PFSK-1 (cell line): ENCODE results near the gene CCK.

Experiments
- FOXP2 ChIP-seq: optimal IDR thresholded peaks from 2 replicates; pipeline ENCODE3; 2011; ENCODE audit warnings: borderline replicate concordance, control low read depth, inconsistent platforms; ENCODE audit not compliant: insufficient read depth; ENCODE audit errors: extremely low read length, extremely low read depth
- POLR2AphosphoS5 ChIP-seq: IDR thresholded peaks from 2 replicates; pipeline ENCODE4 v1.6.1; 2012; ENCODE audit warnings: low read depth, mild to moderate bottlenecking, control low read depth, low read length, moderate library complexity
- SIN3A ChIP-seq: IDR thresholded peaks from 2 replicates; pipeline ENCODE4 v1.6.1; 2012; ENCODE audit warnings: mild to moderate bottlenecking, low read length, moderate library complexity, borderline replicate concordance; ENCODE audit not compliant: insufficient read depth
- TAF1 ChIP-seq: IDR thresholded peaks from 2 replicates; pipeline ENCODE4 v1.6.1; 2012; ENCODE audit warnings: low read length, control low read depth, borderline replicate concordance; ENCODE audit not compliant: insufficient read depth
- TF ChIP-seq, protein P1 (sequence below), 2 experiments: IDR thresholded peaks; 2 replicates each; pipeline versions ENCODE4 v1.6.1 to v1.8.0; 2011 to 2012; ENCODE audit warnings: low read depth in 2 of 2, low read length in 2 of 2, control low read depth in 1 of 2, inconsistent platforms in 1 of 2, mild to moderate bottlenecking in 1 of 2, moderate library complexity in 1 of 2; ENCODE audit not compliant: insufficient read depth in 1 of 2

CCK gene

DNA sequence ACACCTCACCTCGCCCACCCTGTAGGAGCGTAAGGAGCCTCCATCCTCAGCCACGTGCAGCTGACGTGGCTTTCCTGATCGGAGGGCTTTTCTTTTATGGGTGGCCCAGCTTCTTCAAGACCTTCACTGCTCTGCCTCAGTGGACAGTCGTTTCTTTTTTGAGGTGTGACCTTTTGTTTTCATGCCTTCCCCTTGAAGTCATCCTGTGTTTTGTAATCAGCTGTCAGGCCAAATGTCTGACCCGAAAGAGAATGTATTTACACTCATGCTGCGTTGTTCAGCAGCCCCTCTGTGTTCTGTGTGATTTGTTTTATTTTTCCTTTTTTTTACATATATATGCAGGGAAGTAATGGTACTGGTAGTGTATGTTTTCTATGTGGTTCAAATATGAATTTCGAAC is 41.8 kb downstream of the CCK start:
- TF ChIP-seq, protein P1, sequence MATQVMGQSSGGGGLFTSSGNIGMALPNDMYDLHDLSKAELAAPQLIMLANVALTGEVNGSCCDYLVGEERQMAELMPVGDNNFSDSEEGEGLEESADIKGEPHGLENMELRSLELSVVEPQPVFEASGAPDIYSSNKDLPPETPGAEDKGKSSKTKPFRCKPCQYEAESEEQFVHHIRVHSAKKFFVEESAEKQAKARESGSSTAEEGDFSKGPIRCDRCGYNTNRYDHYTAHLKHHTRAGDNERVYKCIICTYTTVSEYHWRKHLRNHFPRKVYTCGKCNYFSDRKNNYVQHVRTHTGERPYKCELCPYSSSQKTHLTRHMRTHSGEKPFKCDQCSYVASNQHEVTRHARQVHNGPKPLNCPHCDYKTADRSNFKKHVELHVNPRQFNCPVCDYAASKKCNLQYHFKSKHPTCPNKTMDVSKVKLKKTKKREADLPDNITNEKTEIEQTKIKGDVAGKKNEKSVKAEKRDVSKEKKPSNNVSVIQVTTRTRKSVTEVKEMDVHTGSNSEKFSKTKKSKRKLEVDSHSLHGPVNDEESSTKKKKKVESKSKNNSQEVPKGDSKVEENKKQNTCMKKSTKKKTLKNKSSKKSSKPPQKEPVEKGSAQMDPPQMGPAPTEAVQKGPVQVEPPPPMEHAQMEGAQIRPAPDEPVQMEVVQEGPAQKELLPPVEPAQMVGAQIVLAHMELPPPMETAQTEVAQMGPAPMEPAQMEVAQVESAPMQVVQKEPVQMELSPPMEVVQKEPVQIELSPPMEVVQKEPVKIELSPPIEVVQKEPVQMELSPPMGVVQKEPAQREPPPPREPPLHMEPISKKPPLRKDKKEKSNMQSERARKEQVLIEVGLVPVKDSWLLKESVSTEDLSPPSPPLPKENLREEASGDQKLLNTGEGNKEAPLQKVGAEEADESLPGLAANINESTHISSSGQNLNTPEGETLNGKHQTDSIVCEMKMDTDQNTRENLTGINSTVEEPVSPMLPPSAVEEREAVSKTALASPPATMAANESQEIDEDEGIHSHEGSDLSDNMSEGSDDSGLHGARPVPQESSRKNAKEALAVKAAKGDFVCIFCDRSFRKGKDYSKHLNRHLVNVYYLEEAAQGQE (IDR thresholded peaks at IDR 0.05; ENCODE audit: insufficient read depth in 1 of 2, low read depth in 2 of 2, low read length in 2 of 2), result no peak
- TF ChIP-seq SIN3A (no peak), FOXP2 (no peak), POLR2AphosphoS5 (no peak), TAF1 (no peak)

DNA sequence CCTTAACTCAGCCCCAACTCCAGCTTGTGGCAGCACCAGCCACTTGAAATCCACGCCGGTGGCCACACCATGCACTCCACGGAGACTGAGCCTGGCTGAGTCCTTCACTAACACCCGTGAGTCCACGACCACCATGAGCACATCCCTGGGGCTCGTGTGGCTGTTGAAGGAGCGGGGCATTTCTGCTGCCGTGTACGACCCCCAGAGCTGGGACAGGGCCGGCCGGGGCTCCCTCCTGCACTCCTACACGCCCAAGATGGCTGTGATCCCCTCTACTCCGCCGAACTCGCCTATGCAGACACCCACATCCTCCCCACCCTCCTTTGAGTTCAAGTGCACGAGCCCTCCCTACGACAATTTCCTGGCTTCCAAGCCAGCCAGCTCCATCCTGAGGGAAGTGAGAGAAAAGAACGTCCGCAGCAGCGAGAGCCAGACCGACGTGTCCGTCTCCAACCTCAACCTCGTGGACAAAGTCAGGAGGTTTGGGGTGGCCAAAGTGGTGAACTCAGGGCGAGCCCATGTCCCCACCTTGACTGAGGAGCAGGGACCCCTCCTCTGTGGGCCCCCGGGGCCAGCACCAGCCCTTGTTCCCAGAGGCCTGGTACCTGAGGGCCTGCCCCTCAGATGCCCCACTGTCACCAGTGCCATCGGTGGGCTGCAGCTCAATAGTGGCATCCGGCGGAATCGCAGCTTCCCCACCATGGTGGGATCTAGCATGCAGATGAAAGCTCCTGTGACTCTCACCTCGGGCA is 42.9 kb downstream of the CCK start:
- no peak for TF ChIP-seq TAF1
- TF ChIP-seq, protein P1 (IDR thresholded peaks at IDR 0.05; ENCODE audit: insufficient read depth in 1 of 2, low read depth in 2 of 2, low read length in 2 of 2), result no peak
- TF ChIP-seq POLR2AphosphoS5, result no peak
- no peak for TF ChIP-seq SIN3A
- TF ChIP-seq FOXP2, result no peak

DNA sequence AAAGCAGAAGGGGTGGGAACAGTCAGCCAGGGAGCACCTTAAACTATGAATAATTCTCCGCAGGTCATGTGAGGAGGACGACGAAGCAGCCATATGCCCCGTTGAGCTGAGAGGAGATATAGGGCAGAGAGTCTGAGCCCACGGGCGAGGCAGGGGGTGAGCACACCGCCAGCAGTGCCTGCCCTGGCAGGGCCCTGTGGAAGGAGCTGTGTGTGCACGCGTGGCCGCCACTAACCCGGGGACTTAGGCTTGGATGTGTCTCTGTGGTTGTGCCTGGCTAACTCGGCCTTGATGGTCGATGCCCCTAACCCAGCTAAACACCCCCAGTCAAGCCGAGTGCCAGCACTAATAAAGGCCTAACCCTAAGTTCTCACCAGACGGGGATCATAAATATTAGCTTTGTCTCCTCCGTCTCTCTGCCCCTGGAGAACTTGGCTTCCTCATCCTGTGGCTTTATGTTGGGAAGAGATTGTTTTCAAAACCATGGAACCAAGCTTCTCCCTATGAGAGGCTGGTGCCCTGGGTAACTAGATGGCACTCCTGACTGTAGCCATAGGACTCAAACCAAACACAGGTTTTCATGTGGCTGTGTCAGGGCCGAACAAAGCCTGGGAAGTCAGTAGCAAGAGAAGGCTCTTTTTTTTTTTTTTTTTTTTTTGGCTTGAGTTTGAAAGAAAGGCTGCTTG is 45.4 kb downstream of the CCK start:
- TF ChIP-seq SIN3A (no peak), FOXP2 (no peak), POLR2AphosphoS5 (no peak), TAF1 (no peak)
- TF ChIP-seq, protein P1 (IDR thresholded peaks at IDR 0.05; ENCODE audit: insufficient read depth in 1 of 2, low read depth in 2 of 2, low read length in 2 of 2), result no peak

DNA sequence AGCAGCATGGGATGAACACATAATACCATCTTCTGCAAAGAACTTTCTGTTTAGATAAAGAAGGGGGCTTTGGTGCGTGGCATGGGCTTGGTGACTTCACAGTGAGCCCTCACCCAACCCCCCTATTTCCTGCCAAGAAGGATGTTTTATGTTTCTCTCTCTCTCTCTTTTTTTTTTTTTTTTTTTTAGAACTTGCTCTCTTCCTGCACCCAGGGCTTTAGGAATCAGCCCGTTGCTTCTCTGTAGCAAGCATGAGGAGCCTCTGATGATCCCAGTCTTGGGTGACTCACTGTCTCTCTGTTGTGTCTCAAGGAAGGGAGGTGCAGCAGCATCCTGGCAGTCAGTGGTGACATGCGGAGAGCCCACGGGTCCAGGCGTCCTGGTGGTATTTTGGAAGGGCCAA is 49.1 kb downstream of the CCK start:
- TF ChIP-seq, protein P1 (IDR thresholded peaks at IDR 0.05; ENCODE audit: insufficient read depth in 1 of 2, low read depth in 2 of 2, low read length in 2 of 2), result no peak

DNA sequence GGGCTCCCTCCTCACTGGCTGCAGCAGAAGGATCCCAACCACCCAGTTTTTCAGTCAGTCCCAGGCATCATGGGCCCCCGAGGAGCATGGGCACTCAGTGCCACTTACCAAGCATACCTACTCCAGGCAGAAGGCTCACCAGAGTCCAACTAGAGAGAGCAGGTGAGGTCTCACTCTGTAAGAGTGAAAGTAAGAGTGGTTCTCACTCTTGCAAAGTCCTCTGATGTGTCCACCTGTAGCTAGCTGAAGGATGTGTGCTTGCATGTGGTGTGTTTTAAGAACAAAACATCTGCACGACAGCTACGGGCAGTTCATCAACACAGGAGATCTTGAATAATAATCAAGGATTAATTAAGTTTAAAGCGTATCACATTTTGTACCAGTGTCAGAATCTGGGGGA is 49.7 kb downstream of the CCK start:
- TF ChIP-seq SIN3A (no peak), TAF1 (no peak), FOXP2 (no peak), POLR2AphosphoS5 (no peak)
- TF ChIP-seq, protein P1 (IDR thresholded peaks at IDR 0.05; ENCODE audit: insufficient read depth in 1 of 2, low read depth in 2 of 2, low read length in 2 of 2), result no peak
